HepG2 (cell line): ENCODE results near the gene CLDN15. TPM values are rescaled to one million over a fixed set of nuclear protein-coding genes. Genes with fewer than 3 reads are reported as not detected.
A peak's percentile ranks its signal among the peaks of the same experiment; 100 is the strongest.

Experiments used
- CCDC6 ChIP-seq: sonication (generic); formaldehyde crosslinking; IDR thresholded peaks from 2 replicates; pipeline ENCODE4 v1.8.1; 2022; ENCODE audit warnings: mild to moderate bottlenecking, missing genetic modification reagents, moderate library complexity
- HDAC1 ChIP-seq: sonication (generic); formaldehyde crosslinking; IDR thresholded peaks from 2 replicates; pipeline ENCODE4 v1.5.1; 2020; ENCODE audit warnings: mild to moderate bottlenecking, missing genetic modification reagents
- JDP2 ChIP-seq: sonication (generic); formaldehyde crosslinking; IDR thresholded peaks from 2 replicates; pipeline ENCODE4 v1.8.1; 2022; ENCODE audit warnings: missing genetic modification reagents, borderline replicate concordance
- NPAS2 ChIP-seq: sonication (generic); formaldehyde crosslinking; IDR thresholded peaks from 2 replicates; pipeline ENCODE4 v1.8.0; 2022; ENCODE audit warnings: mild to moderate bottlenecking, missing genetic modification reagents, borderline replicate concordance
- POLR2G ChIP-seq: fragments of 200-400 bp; formaldehyde crosslinking; IDR thresholded peaks from 2 replicates; pipeline ENCODE4 v1.6.1; 2018; ENCODE audit warnings: mild to moderate bottlenecking, low read depth, low read length, moderate library complexity
- ZBTB7B ChIP-seq: sonication (generic); formaldehyde crosslinking; IDR thresholded peaks from 2 replicates; pipeline ENCODE4 v1.4.0; 2020; ENCODE audit warnings: missing genetic modification reagents
- ZNF343 ChIP-seq: sonication (generic); formaldehyde crosslinking; IDR thresholded peaks from 2 replicates; pipeline ENCODE4 v1.4.0; 2020; ENCODE audit warnings: mild to moderate bottlenecking, missing genetic modification reagents
- ZNF768 ChIP-seq: sonication (generic); formaldehyde crosslinking; IDR thresholded peaks from 2 replicates; pipeline ENCODE4 v1.4.0; 2020; ENCODE audit warnings: missing genetic modification reagents
- ZNF776 ChIP-seq: sonication (generic); formaldehyde crosslinking; IDR thresholded peaks from 2 replicates; pipeline ENCODE4 v1.4.0; 2020; ENCODE audit warnings: mild to moderate bottlenecking, missing genetic modification reagents
- ZSCAN21 ChIP-seq: sonication (generic); formaldehyde crosslinking; IDR thresholded peaks from 2 replicates; pipeline ENCODE4 v1.8.0; 2022; ENCODE audit warnings: mild to moderate bottlenecking, missing genetic modification reagents, moderate library complexity, borderline replicate concordance
- polyA plus RNA-seq, 8 experiments: library from polyadenylated mRNA; depleted of rRNA in 3 of 8; stranded (reverse) in 7 of 8; unstranded in 1 of 8; fragments of >200 nt; fragmentation: Illumina TruSeq in 4 of 8; extraction: Trizol in 4 of 8; gene quantifications; 2 replicates each; pipeline versions ENCODE4 v1.2.1 to v1.2.3, GENCODE V29; 2011 to 2016; ENCODE audit warnings: low read depth in 4 of 8, missing spikeins in 1 of 8, mixed read lengths in 1 of 8; ENCODE audit not compliant: insufficient read depth in 1 of 8
- total RNA-seq, 5 experiments: library from RNA; depleted of rRNA; stranded (reverse); fragments of >200 nt; fragmentation: Illumina TruSeq; extraction: Trizol; gene quantifications; 2 replicates each; pipeline ENCODE4 v1.2.3, GENCODE V29; 2016; ENCODE audit warnings: low read depth in 1 of 5
- TF ChIP-seq, protein P1 (sequence below): sonication (generic); formaldehyde crosslinking; IDR thresholded peaks from 2 replicates; pipeline ENCODE4 v1.4.0; 2020; ENCODE audit warnings: mild to moderate bottlenecking, missing genetic modification reagents
- TF ChIP-seq, protein P2 (sequence below): sonication (generic); formaldehyde crosslinking; IDR thresholded peaks from 2 replicates; pipeline ENCODE4 v1.4.0; 2020; ENCODE audit warnings: missing genetic modification reagents
- TF ChIP-seq, protein P3 (sequence below): IDR thresholded peaks from 2 replicates; pipeline ENCODE4 v1.6.1; 2016; ENCODE audit warnings: mild to moderate bottlenecking, missing biosample characterization, missing genetic modification reagents
- TF ChIP-seq, protein P4 (sequence below): sonication (generic); formaldehyde crosslinking; IDR thresholded peaks from 2 replicates; pipeline ENCODE4 v1.8.1; 2023; ENCODE audit warnings: mild to moderate bottlenecking, moderate library complexity, missing genetic modification reagents
- TF ChIP-seq, protein P5 (sequence below): sonication (generic); formaldehyde crosslinking; IDR thresholded peaks from 2 replicates; pipeline ENCODE4 v1.5.0; 2020; ENCODE audit warnings: mild to moderate bottlenecking, low read depth, missing genetic modification reagents, borderline replicate concordance
- TF ChIP-seq, protein P6 (sequence below): sonication (generic); formaldehyde crosslinking; IDR thresholded peaks from 2 replicates; pipeline ENCODE4 v1.8.0; 2022; ENCODE audit warnings: missing genetic modification reagents, mild to moderate bottlenecking, inconsistent platforms, borderline replicate concordance
- TF ChIP-seq, protein P7 (sequence below): IDR thresholded peaks from 2 replicates; pipeline ENCODE4 v1.6.1; 2016; ENCODE audit warnings: control low read depth
- TF ChIP-seq, protein P8 (sequence below): sonication (generic); formaldehyde crosslinking; IDR thresholded peaks from 2 replicates; pipeline ENCODE4 v1.4.0; 2020; ENCODE audit warnings: missing genetic modification reagents, borderline replicate concordance

Gene CLDN15
- total and polyA plus RNA-seq, 2 of the 13 experiments (the other 11 are each of a cell fraction or from before 2014, with no cell fraction given) = 7.1 to 17.8 TPM

DNA sequence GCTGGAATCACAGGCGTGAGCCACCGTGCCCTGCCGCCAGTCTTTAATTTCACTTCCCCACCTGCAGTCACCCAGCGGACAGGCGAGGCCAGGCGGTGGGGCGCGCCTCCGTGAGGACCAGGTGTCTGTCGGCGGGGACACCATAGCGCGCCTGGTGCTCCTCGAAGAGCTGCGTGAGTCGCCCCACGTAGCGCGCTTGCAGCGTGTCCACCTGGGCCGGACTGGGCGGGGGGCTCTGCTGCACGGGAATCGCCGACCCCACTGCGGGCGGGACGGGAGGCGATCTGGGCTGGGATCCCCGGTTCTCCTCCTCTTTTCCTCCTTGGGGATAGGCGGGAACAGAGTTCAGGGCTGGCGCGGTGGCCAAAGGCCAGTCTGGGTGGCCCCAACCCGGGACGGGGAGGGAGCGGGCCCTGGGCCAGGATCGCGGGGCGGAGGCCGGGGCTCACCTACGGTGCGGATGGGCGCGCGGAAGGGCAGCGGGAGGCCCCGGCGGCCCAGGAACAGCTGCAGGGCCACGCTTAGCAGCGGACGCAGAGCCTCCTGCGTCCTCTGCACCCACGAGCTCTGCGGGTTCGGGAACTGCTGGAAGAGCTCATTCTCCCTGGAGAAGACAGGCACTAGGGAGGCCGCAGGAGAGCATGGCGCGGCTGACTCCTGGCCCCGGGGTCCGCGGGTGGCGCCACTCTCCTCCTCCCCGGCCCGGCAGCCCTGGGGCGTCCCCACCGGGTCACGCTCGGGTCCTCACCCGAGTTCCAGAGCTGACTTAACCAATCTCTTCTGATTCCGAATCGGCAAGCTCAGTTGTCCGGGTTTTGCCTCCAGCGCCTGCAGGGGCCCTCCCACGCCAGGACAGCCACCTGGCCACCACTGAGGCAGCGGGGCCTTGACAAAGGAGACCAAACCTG lies 35.7 kb downstream of the CLDN15 start (continued):
- TF ChIP-seq, protein P1, sequence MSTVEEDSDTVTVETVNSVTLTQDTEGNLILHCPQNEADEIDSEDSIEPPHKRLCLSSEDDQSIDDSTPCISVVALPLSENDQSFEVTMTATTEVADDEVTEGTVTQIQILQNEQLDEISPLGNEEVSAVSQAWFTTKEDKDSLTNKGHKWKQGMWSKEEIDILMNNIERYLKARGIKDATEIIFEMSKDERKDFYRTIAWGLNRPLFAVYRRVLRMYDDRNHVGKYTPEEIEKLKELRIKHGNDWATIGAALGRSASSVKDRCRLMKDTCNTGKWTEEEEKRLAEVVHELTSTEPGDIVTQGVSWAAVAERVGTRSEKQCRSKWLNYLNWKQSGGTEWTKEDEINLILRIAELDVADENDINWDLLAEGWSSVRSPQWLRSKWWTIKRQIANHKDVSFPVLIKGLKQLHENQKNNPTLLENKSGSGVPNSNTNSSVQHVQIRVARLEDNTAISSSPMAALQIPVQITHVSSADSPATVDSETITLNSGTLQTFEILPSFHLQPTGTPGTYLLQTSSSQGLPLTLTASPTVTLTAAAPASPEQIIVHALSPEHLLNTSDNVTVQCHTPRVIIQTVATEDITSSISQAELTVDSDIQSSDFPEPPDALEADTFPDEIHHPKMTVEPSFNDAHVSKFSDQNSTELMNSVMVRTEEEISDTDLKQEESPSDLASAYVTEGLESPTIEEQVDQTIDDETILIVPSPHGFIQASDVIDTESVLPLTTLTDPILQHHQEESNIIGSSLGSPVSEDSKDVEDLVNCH (CRISPR knock-in tag) = no peak
- TF ChIP-seq POLR2G (peak; percentile 81), CCDC6 (CRISPR knock-in tag) (peak; percentile 60; the same call in 1 of the 2 replicates), ZNF343 (CRISPR knock-in tag) (no peak), JDP2 (no peak), ZSCAN21 (peak; percentile 74; the same call in 1 of the 2 replicates), HDAC1 (CRISPR knock-in tag) (peak; percentile 56; the same call in 1 of the 2 replicates), NPAS2 (CRISPR knock-in tag) (no peak), ZNF776 (CRISPR knock-in tag) (peak; percentile 97), ZBTB7B (peak; percentile 75), ZNF768 (CRISPR knock-in tag) (peak; percentile 44; the same call in 1 of the 2 replicates)
- TF ChIP-seq, protein P2, sequence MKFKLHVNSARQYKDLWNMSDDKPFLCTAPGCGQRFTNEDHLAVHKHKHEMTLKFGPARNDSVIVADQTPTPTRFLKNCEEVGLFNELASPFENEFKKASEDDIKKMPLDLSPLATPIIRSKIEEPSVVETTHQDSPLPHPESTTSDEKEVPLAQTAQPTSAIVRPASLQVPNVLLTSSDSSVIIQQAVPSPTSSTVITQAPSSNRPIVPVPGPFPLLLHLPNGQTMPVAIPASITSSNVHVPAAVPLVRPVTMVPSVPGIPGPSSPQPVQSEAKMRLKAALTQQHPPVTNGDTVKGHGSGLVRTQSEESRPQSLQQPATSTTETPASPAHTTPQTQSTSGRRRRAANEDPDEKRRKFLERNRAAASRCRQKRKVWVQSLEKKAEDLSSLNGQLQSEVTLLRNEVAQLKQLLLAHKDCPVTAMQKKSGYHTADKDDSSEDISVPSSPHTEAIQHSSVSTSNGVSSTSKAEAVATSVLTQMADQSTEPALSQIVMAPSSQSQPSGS (CRISPR knock-in tag) = peak; percentile 39; the same call in 1 of the 2 replicates
- TF ChIP-seq, protein P3, sequence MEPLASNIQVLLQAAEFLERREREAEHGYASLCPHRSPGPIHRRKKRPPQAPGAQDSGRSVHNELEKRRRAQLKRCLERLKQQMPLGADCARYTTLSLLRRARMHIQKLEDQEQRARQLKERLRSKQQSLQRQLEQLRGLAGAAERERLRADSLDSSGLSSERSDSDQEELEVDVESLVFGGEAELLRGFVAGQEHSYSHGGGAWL (CRISPR knock-in tag) = 0 out of 2 replicates have a peak, but pooled peaks have one; percentile 6
- TF ChIP-seq, protein P4, sequence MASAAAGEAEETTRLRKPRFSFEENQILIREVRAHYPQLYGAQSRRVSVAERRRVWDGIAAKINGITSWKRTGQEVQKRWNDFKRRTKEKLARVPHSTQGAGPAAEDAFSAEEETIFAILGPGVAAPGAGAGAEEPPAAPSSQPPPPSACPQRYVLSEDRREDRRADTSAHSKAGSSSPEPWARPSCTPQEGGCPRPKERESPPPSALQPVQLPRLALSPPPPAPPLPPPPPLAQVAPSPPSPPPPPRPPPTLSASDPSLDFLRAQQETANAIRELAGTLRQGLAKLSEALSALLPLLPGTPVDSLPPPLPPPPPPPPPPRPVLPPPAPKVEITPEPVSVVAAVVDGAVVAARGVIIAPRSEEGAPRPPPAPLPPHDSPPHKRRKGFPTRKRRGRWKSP (CRISPR knock-in tag) = peak; percentile 43; the same call in 1 of the 2 replicates
- TF ChIP-seq, protein P5, sequence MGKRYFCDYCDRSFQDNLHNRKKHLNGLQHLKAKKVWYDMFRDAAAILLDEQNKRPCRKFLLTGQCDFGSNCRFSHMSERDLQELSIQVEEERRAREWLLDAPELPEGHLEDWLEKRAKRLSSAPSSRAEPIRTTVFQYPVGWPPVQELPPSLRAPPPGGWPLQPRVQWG (CRISPR knock-in tag) = no peak
- TF ChIP-seq, protein P6, sequence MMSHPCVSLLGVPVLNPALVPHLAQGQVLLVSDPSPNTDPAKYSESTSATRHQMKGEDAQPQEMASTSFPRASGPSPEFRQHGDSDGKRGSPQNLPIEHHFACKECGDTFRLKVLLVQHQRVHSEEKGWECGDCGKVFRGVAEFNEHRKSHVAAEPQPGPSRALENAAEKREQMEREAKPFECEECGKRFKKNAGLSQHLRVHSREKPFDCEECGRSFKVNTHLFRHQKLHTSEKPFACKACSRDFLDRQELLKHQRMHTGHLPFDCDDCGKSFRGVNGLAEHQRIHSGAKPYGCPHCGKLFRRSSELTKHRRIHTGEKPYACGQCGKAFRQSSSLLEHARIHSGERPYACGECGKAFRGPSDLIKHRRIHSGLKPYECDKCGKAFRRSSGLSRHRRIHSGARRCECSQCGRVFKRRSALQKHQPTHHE (CRISPR knock-in tag) = peak; percentile 89
- TF ChIP-seq, protein P7, sequence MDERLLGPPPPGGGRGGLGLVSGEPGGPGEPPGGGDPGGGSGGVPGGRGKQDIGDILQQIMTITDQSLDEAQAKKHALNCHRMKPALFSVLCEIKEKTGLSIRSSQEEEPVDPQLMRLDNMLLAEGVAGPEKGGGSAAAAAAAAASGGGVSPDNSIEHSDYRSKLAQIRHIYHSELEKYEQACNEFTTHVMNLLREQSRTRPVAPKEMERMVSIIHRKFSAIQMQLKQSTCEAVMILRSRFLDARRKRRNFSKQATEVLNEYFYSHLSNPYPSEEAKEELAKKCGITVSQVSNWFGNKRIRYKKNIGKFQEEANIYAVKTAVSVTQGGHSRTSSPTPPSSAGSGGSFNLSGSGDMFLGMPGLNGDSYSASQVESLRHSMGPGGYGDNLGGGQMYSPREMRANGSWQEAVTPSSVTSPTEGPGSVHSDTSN (CRISPR knock-in tag) = no peak
- TF ChIP-seq, protein P8, sequence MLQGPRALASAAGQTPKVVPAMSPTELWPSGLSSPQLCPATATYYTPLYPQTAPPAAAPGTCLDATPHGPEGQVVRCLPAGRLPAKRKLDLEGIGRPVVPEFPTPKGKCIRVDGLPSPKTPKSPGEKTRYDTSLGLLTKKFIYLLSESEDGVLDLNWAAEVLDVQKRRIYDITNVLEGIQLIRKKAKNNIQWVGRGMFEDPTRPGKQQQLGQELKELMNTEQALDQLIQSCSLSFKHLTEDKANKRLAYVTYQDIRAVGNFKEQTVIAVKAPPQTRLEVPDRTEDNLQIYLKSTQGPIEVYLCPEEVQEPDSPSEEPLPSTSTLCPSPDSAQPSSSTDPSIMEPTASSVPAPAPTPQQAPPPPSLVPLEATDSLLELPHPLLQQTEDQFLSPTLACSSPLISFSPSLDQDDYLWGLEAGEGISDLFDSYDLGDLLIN (CRISPR knock-in tag) = peak; percentile 17; the same call in 1 of the 2 replicates
